Measurements from ENCODE around the gene GNAI1.

The GNAI1 gene

DNA sequence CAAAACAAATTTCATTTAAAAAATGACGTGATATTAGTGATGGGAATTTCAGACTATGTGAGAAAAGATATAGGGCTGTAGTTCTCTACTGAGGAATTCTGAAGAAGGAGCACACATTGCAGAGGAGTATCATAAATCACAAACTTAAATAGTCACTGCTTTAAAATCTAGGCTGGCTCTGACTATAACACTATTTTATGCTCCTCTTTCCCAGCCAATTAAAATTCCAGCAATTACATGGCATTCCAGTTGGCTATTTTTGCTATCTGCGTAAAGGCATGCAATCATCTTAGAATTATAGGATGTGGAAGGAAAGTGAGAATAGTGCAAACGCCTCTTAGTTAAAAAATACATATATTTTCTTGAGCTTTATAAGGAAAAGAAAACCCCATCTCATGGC lies 123.1 kb downstream of the GNAI1 start:
- no peak for DNase-seq

DNA sequence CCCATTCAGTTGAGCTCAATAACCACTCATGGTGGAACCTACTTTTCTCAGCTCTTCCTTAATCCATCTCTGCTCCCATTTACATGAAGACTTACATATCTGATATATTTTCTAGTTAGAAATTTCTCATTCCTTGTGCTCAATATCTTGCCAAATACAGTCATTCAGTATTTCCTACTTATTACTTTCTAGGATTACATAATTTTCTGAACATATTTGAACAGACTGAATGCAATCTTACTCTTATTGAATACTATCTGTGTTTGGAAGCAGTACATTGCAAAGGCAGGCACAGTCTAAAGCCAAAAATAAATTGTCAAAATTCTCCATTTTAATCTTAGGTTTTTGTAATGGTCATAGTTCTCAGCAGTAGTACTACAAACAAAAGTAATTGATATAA lies 126.0 kb downstream of the GNAI1 start:
- DNase-seq: no peak

DNA sequence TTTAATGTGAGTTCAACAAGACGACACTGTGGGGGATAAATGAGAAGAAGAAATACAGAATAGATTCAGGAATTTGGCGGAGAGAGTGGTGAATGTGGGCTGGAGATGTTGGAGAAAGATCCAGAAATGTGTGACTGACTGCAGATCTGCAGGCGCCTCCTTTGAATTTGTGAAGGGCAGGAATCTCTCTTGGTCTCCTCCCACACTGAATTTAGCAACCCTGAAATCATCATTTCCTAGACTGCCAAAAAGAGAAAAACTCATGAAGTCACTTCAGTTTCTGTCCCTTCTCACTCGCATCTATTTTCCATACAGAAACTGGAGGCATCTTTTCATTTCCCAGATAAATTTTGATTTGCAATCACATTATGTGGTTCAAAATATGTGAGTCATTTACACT lies 128.7 kb downstream of the GNAI1 start:
- no peak for DNase-seq

DNA sequence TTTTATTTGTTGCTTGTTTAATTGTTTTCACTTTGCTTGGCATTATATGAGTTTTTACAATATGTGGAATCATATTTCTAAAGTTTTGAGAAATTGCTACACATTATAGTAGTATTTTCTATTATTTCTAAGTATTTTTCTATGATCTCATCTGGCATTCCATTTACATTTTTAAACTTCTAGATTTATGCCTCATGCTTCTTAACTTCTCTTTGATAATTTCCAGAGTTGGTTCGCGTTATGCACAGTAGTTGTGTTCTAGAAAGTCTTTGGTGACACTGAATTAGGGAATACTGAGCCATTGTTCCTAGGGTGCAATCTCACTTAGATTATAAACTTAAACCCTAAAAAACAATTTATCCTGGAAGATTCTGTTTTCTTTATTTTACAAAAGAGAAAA lies 129.2 kb downstream of the GNAI1 start:
- no peak for DNase-seq

DNA sequence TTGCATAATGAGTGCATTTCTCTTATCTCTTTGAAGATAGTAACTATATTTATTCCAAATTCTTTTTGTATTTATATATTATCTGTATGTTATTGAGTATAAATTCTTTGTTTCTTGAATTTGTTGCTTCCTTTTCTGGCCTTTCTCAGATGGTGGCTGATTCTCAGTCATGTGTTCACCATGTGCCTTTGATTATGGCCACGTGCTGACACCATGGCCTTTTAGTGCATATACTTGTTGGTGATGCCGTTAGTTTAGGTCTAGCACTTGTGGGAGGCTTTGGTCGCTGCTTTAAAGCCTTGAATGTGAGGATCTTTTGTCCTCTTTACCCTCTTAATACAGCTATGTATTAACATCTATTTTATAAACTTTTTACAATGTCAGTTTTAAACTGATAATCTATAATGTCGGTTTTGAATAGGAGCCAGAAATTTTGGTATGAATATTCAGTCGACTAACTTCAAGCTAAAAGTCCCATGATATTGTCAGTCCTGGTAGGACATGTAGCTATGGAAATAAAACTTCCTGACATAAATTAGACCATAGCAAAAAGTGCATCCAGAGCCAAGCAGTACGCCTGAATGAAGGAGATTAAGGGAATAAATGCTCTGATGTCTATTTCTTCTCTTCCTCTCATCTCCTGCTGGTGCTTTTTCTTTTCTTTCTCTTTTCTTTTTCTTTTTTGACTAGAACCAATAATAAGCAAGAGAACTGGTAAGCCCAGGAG lies 130.3 kb downstream of the GNAI1 start:
- DNase-seq: no peak

DNA sequence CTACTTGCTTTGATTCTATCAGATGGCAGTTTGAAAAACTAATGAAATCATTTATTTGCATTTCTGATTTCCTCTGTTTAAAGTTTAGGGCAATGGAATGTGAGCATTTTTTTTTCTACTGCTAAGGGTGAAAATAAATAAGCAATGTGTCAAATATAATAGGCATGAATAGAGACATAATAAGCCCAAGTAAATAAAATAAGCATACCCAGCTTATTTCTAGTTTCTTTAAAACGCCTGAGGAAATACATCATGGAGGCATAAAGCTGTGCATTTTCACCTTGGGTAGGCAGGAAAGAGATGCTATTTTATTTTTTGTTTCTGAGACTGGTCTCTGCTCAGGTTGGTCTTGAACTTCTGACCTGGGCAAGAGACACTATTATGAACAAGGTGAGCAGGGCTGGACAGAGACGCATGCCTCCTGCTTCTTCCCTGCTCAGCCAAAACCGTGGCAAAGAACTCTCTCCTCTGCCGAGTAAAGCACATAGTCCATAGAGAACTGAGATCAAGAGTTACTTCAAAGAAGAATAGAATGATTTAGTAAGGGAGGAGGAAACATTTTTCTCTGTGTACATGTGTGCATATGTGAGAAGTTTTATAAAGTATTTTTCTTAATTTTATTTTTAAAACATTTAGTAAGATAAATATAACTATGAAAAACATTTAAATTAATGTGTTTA lies 138.1 kb downstream of the GNAI1 start:
- DNase-seq: no peak

DNA sequence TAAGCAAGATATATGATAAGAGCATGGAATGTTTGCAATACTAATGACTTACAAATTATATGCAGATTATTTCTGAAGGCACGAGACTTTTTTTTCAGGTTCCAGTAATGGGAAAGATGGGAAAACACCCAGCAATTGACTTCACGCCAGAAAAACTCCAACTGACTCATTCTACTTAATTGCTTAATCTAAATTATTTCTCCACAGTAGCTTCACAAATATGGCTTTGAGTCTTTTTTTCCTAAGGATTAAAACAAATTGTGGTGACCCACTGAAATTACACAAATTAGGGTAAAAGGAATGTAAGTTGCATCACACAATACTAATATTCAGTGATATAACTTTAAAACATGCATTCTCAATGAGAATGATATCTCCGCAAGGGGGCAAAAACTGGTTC lies 138.7 kb downstream of the GNAI1 start:
- no peak for DNase-seq

DNA sequence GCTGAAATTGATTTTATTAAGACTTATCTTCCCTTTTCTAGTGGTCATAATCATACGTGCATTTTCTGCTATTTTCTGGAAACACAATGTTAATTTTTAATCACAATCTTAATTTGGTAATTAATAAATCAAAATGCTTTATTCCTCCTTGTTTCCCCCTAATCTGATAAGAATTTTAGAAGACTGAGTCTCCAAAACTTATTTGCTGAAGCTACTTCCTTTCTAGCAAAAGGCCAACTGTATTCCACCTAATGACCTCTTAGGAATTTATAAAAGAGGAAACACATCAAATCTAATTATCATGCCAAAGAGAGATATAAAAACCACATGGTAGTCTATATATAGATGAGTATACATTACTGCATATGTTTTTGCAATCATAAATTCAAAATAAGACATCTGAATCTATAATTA lies 140.6 kb downstream of the GNAI1 start:
- DNase-seq: no peak

Measured in NCI-H510A (cell line).